ENCODE data around the gene DENND2C.

DENND2C gene

GRCh38 chr1:114540821-114541220, 129.0 kb downstream of the DENND2C start:
- no peak for DNase-seq (ENCODE audit: low spot score)

- no peak for DNase-seq (ENCODE audit: low spot score)
These were observed 129.6 kb downstream of the DENND2C start for GRCh38 chr1:114540272-114540671.

GRCh38 chr1:114536043-114536442, 133.8 kb downstream of the DENND2C start:
- DNase-seq (ENCODE audit: low spot score): no peak

- no peak for DNase-seq (ENCODE audit: low spot score)
These were observed 134.4 kb downstream of the DENND2C start for GRCh38 chr1:114535401-114535800.

Measured in cerebellar cortex (tissue), 1 donor.